Measurements from ENCODE around the gene TMEM184C. TPM values are rescaled to one million over a fixed set of nuclear protein-coding genes. Genes with fewer than 3 reads are reported as not detected.

The TMEM184C gene
- total and polyA plus RNA-seq, 7 donors = 12.3 to 40.4 (median 18.9) TPM

DNA sequence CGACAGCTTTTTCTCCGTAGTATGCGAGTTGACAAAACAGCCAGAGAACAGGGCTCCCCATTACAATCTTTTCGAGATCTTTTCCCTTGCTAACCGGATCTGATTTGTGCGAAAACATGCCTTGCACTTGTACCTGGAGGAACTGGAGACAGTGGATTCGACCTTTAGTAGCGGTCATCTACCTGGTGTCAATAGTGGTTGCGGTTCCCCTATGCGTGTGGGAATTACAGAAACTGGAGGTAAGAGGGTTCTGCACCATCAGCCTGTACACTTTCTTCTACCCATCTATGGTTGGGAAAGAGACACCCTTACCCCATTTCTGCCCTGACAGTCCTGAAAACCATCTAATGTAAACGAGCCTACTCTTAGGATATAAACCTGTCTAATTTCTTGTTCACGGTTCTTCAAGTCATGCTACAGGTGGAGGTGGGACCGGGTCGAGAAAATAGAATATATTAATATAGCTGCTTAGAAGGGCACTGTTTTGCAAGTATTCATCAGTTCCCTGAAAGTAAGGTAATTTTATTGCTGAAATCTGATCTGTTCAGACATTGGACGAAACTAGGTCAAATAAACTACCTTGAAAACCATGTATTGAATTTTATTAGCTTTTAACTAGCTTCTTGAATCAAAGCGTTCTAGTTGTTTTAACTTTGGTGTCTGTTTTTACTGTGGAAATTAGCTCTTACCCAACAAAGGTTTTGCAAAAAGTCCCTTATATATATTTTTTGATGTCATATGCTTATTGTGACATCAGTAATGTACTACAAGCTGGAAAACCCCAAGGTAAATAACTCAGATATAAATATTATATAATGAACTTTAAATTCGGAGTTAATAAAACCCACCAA, 869 bp downstream of the TMEM184C start:
- 10 to 11% (median 11%) methylated on average over 17 of the region's 17 CpGs for WGBS, 3 donors
- ATAC-seq = peak in 1 of 4 donors; percentile 5
- Histone ChIP-seq H3K9me3 (no peaks in the 10 kb centered on the region), H3K36me3 (ENCODE audit: insufficient read depth in 1 of 2, low read depth in 1 of 2) (peaks cover 2 to 26% of the 10 kb centered on the region in 2 donors), H3K27me3 (ENCODE audit: insufficient read depth in 3 of 3, low read length in 2 of 3) (no peaks in the 10 kb centered on the region), H3K4me1 (peaks cover 27% of the 10 kb centered on the region), H3K27ac (peak overlapping the region; percentile 83), H3K4me3 (peak overlapping the region; percentile 88)
- TF ChIP-seq, protein P1, sequence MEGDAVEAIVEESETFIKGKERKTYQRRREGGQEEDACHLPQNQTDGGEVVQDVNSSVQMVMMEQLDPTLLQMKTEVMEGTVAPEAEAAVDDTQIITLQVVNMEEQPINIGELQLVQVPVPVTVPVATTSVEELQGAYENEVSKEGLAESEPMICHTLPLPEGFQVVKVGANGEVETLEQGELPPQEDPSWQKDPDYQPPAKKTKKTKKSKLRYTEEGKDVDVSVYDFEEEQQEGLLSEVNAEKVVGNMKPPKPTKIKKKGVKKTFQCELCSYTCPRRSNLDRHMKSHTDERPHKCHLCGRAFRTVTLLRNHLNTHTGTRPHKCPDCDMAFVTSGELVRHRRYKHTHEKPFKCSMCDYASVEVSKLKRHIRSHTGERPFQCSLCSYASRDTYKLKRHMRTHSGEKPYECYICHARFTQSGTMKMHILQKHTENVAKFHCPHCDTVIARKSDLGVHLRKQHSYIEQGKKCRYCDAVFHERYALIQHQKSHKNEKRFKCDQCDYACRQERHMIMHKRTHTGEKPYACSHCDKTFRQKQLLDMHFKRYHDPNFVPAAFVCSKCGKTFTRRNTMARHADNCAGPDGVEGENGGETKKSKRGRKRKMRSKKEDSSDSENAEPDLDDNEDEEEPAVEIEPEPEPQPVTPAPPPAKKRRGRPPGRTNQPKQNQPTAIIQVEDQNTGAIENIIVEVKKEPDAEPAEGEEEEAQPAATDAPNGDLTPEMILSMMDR (IDR thresholded peaks at IDR 0.05) = no peak
- intact Hi-C loops (cut with DNase I) = no loop called here
- DNase-seq = no peak

DNA sequence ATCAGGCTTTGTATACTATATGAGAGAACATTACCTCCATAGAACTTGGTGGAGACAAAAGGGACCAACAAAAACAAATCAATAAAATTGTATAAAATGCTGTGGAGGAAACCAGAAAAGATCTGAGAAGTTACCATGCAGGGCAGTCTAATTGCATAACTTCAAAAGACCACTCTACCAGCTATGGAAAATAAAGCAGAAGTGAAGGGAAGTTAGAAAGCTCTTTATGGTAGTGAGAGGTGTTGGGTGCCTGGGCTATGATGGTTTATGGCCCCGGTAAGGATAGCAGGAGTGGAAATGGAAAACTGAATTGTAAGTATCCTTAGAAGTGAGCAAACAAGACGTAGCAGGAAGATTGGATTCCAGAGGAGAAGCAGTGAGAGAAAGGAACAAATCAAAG, 3.1 kb downstream of the TMEM184C start:
- WGBS, 3 donors = 72 to 84% (median 77%) methylated on average over 2 of the region's 2 CpGs
- no peaks in the 10 kb centered on the region for H3K27me3 ChIP-seq (ENCODE audit: insufficient read depth in 3 of 3, low read length in 2 of 3)
- H3K4me1 ChIP-seq = peaks cover 27% of the 10 kb centered on the region
- intact Hi-C loops (cut with DNase I) = no loop called here
- no peak overlapping the region for H3K4me3 ChIP-seq
- ATAC-seq (no peak), DNase-seq (no peak)
- H3K9me3 ChIP-seq = no peaks in the 10 kb centered on the region
- H3K36me3 ChIP-seq (ENCODE audit: insufficient read depth in 1 of 2, low read depth in 1 of 2) = peaks cover 2 to 47% of the 10 kb centered on the region in 2 donors
- TF ChIP-seq, protein P1 (IDR thresholded peaks at IDR 0.05) = no peak
- H3K27ac ChIP-seq = no peak overlapping the region

DNA sequence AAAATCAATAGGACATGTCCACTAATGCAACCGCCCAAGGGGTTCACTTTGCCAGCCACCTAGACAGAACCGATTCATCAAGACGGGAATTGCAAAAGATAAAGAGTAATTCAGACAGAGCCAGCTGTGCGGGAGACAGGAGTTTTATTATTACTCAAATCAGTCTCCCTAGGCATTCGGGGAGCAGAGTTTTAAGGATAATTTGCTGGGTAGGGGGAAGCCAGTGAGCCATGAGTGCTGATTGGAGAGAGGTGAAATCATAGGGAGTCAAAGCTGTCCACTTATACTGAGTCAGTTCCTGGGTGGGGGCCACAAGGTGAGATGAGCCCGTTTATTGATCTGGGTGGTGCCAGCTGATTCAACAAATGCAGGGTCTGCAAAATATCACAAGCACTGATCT, 8.5 kb downstream of the TMEM184C start:
- DNase-seq (no peak), ATAC-seq (no peak)
- Histone ChIP-seq H3K4me3 (no peak overlapping the region), H3K36me3 (ENCODE audit: insufficient read depth in 1 of 2, low read depth in 1 of 2) (peaks cover 10 to 88% of the 10 kb centered on the region in 2 donors), H3K27ac (no peak overlapping the region), H3K27me3 (ENCODE audit: insufficient read depth in 3 of 3, low read length in 2 of 3) (no peaks in the 10 kb centered on the region), H3K9me3 (no peaks in the 10 kb centered on the region), H3K4me1 (peaks cover 14% of the 10 kb centered on the region)
- intact Hi-C loops (cut with DNase I) = no loop called here
- TF ChIP-seq, protein P1 (IDR thresholded peaks at IDR 0.05) = no peak
- WGBS, 3 donors = 84 to 85% (median 84%) methylated on average over 6 of the region's 6 CpGs

DNA sequence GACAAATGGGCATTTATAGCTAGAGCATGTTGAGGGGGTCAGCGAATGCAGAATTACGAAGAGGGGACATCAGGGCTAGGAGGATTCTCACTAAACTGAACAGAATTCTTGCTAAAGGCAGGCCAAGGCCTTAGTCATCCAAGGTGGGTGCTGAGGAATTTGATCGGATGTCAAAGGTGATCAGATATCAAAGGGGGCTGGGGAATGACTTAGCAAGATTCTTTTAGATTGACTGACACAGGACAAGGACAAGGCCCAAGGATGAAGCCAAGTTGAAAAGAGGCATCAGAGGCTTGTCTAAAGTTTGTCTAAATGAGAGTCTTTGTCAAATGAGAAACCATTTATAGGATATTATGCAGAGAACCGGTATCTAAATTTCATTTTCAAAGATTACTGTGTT, 9.7 kb downstream of the TMEM184C start:
- no peak overlapping the region for H3K4me3 ChIP-seq
- H3K9me3 ChIP-seq = no peaks in the 10 kb centered on the region
- DNase-seq (no peak), ATAC-seq (no peak)
- TF ChIP-seq, protein P1 (IDR thresholded peaks at IDR 0.05) = no peak
- peaks cover 10 to 92% of the 10 kb centered on the region in 2 donors for H3K36me3 ChIP-seq (ENCODE audit: insufficient read depth in 1 of 2, low read depth in 1 of 2)
- peaks cover 9% of the 10 kb centered on the region for H3K4me1 ChIP-seq
- no peak overlapping the region for H3K27ac ChIP-seq
- intact Hi-C loops (cut with DNase I) = no loop called here
- H3K27me3 ChIP-seq (ENCODE audit: insufficient read depth in 3 of 3, low read length in 2 of 3) = no peaks in the 10 kb centered on the region
- WGBS, 3 donors = 92 to 93% (median 92%) methylated on average over 4 of the region's 4 CpGs

All from psoas muscle (tissue), 8 donors.